Measurements from ENCODE around the gene XRRA1.

DNA sequence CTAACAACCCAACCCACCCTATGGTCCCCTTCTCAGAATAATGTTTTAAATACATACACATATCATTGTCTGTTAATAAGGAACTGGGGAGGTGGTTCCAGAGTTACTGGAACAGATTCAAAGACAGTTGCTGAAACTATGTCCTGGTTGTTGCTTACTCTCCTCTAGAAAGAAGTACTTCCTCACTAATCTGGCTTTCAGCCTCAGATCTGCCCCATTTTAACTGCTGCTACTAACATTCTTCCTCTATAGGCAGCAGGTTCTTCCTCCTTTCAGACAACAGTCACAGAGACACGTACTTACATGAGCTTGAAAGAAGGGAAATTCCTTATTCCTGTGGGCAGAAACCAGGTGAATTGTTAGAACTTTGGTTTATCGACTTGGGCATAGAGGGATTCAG lies 31.7 kb upstream of the XRRA1 start:
- TF ChIP-seq, protein P1, sequence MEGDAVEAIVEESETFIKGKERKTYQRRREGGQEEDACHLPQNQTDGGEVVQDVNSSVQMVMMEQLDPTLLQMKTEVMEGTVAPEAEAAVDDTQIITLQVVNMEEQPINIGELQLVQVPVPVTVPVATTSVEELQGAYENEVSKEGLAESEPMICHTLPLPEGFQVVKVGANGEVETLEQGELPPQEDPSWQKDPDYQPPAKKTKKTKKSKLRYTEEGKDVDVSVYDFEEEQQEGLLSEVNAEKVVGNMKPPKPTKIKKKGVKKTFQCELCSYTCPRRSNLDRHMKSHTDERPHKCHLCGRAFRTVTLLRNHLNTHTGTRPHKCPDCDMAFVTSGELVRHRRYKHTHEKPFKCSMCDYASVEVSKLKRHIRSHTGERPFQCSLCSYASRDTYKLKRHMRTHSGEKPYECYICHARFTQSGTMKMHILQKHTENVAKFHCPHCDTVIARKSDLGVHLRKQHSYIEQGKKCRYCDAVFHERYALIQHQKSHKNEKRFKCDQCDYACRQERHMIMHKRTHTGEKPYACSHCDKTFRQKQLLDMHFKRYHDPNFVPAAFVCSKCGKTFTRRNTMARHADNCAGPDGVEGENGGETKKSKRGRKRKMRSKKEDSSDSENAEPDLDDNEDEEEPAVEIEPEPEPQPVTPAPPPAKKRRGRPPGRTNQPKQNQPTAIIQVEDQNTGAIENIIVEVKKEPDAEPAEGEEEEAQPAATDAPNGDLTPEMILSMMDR (IDR thresholded peaks at IDR 0.05) = no peak
- no peak for TF ChIP-seq POLR2AphosphoS5 (IDR thresholded peaks at IDR 0.05; ENCODE audit: low read depth, low read length)
- TF ChIP-seq, protein P2, sequence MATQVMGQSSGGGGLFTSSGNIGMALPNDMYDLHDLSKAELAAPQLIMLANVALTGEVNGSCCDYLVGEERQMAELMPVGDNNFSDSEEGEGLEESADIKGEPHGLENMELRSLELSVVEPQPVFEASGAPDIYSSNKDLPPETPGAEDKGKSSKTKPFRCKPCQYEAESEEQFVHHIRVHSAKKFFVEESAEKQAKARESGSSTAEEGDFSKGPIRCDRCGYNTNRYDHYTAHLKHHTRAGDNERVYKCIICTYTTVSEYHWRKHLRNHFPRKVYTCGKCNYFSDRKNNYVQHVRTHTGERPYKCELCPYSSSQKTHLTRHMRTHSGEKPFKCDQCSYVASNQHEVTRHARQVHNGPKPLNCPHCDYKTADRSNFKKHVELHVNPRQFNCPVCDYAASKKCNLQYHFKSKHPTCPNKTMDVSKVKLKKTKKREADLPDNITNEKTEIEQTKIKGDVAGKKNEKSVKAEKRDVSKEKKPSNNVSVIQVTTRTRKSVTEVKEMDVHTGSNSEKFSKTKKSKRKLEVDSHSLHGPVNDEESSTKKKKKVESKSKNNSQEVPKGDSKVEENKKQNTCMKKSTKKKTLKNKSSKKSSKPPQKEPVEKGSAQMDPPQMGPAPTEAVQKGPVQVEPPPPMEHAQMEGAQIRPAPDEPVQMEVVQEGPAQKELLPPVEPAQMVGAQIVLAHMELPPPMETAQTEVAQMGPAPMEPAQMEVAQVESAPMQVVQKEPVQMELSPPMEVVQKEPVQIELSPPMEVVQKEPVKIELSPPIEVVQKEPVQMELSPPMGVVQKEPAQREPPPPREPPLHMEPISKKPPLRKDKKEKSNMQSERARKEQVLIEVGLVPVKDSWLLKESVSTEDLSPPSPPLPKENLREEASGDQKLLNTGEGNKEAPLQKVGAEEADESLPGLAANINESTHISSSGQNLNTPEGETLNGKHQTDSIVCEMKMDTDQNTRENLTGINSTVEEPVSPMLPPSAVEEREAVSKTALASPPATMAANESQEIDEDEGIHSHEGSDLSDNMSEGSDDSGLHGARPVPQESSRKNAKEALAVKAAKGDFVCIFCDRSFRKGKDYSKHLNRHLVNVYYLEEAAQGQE (IDR thresholded peaks at IDR 0.05; ENCODE audit: insufficient read depth in 1 of 2, low read depth in 2 of 2, low read length in 1 of 2) = no peak
